Endothelial cell of umbilical vein (primary cell): Measurements from ENCODE around the gene SPTLC1. TPM values are rescaled to one million over a fixed set of nuclear protein-coding genes. Genes with fewer than 3 reads are reported as not detected.

Experiments
- BruUV-seq: library from RNA; stranded (reverse); fragments of 400-500 nt; replicated peaks from 2 replicates; lab custom pipeline; 2021; lab: Mats Ljungman, UMichigan
- CTCF ChIA-PET: fragments of 300-600, 350-600 bp; sonication (Branson Sonifier 250); formaldehyde crosslinking; loops from one replicate; lab custom pipeline; 2021; ENCODE audit warnings: antibody characterized with exemption, inconsistent platforms; lab: Charles Lee
- POLR2A ChIA-PET: fragments of 300-600, 350-600 bp; sonication (Branson Sonifier 250); formaldehyde crosslinking; loops from one replicate; lab custom pipeline; 2021; ENCODE audit warnings: antibody characterized with exemption, inconsistent platforms; lab: Charles Lee
- DNase-seq: peaks from one replicate; pipeline ENCODE4 v3.0.0-alpha.2; 2011; ENCODE audit warnings: low read depth, low spot score
- FAIRE-seq: peaks from 2 replicates; lab custom pipeline; 2011; peaks lifted over from hg19 to GRCh38; lab: Jason Lieb, UNC
- H2AFZ ChIP-seq: 2 replicates; pipeline ENCODE4 v1.6.0; 2012; ENCODE audit warnings: low read depth, low read length, control low read depth, inconsistent platforms
- H3K27ac ChIP-seq: 2 replicates; pipeline ENCODE4 v1.5.1; 2011; ENCODE audit warnings: low read depth, mild to moderate bottlenecking, control low read depth, low read length, moderate library complexity; ENCODE audit not compliant: insufficient read depth
- H3K27me3 ChIP-seq, 2 experiments: 2 replicates each; pipeline versions ENCODE4 v1.6.0 to v1.6.1; 2011; ENCODE audit warnings: low read length in 2 of 2, mixed read lengths in 1 of 2; ENCODE audit not compliant: control insufficient read depth in 2 of 2, insufficient read depth in 2 of 2
- H3K36me3 ChIP-seq, 2 experiments: 2 replicates in 1 of 2; 3 replicates in 1 of 2; pipeline ENCODE4 v1.5.1; 2011; ENCODE audit warnings: low read length in 2 of 2, mild to moderate bottlenecking in 1 of 2, moderate library complexity in 1 of 2; ENCODE audit not compliant: control insufficient read depth in 2 of 2, insufficient read depth in 2 of 2; ENCODE audit errors: extremely low read depth in 1 of 2
- H3K4me1 ChIP-seq: 3 replicates; pipeline ENCODE4 v1.5.1; 2011; ENCODE audit warnings: mild to moderate bottlenecking, low read length; ENCODE audit not compliant: control insufficient read depth, insufficient read depth; ENCODE audit errors: extremely low read depth
- H3K4me2 ChIP-seq: 2 replicates; pipeline ENCODE4 v1.6.1; 2011; ENCODE audit warnings: low read length, control low read depth, mixed read lengths; ENCODE audit not compliant: insufficient read depth
- H3K4me3 ChIP-seq, 3 experiments: fragments of 200-600 bp in 1 of 3; sonication (generic), shearing (Covaris generic) in 1 of 3; replicated peaks in 1 of 3; 2 replicates each; pipeline ENCODE4 v1.5.1; 2011 to 2016; ENCODE audit warnings: control low read depth in 3 of 3, low read length in 3 of 3, mild to moderate bottlenecking in 2 of 3, inconsistent platforms in 1 of 3, low read depth in 1 of 3, moderate library complexity in 1 of 3; ENCODE audit not compliant: insufficient read depth in 1 of 3
- H3K79me2 ChIP-seq: 2 replicates; pipeline ENCODE4 v1.6.0; 2012; ENCODE audit warnings: low read length, inconsistent platforms; ENCODE audit not compliant: control insufficient read depth, insufficient read depth
- H3K9ac ChIP-seq: replicated peaks from 2 replicates; pipeline ENCODE3; 2011; ENCODE audit warnings: low read length, control low read depth; ENCODE audit not compliant: insufficient read depth; ENCODE audit errors: extremely low read depth
- H3K9me1 ChIP-seq: replicated peaks from 3 replicates; pipeline ENCODE4 v1.6.0; 2011; ENCODE audit warnings: mild to moderate bottlenecking, low read length; ENCODE audit not compliant: control insufficient read depth, insufficient read depth; ENCODE audit errors: extremely low read depth
- H3K9me3 ChIP-seq: replicated peaks from 2 replicates; pipeline ENCODE4 v1.5.1; 2012; ENCODE audit warnings: low read length, inconsistent platforms; ENCODE audit not compliant: control insufficient read depth, insufficient read depth
- H4K20me1 ChIP-seq: replicated peaks from 2 replicates; pipeline ENCODE3; 2011; ENCODE audit warnings: mild to moderate bottlenecking, low read length; ENCODE audit not compliant: control insufficient read depth, insufficient read depth; ENCODE audit errors: extremely low read depth
- CTCF ChIP-seq, 2 donors: IDR thresholded peaks; 1 replicate in 1 of 2; 2 replicates in 1 of 2; pipeline ENCODE4 v1.5.1; 2011; ENCODE audit warnings: low read length in 2 of 2, mild to moderate bottlenecking in 2 of 2, moderate library complexity in 2 of 2, control low read depth in 1 of 2, inconsistent platforms in 1 of 2, low read depth in 1 of 2; ENCODE audit not compliant: insufficient read depth in 1 of 2; ENCODE audit errors: extremely low read depth in 1 of 2
- EZH2 ChIP-seq: IDR thresholded peaks from 2 replicates; pipeline ENCODE4 v1.6.1; 2012; ENCODE audit warnings: borderline replicate concordance, low read depth, mild to moderate bottlenecking, moderate library complexity, low read length, inconsistent platforms; ENCODE audit not compliant: severe bottlenecking
- GATA2 ChIP-seq: IDR thresholded peaks from 2 replicates; pipeline ENCODE4 v1.7.0; 2011; ENCODE audit warnings: low read depth, mild to moderate bottlenecking, moderate library complexity, mixed read lengths, low read length; ENCODE audit not compliant: insufficient read length, insufficient read depth
- JUN ChIP-seq: IDR thresholded peaks from 2 replicates; pipeline ENCODE4 v1.6.1; 2011; ENCODE audit warnings: borderline replicate concordance, low read depth; ENCODE audit not compliant: insufficient read length, insufficient read depth
- MAX ChIP-seq: IDR thresholded peaks from 2 replicates; pipeline ENCODE4 v1.6.1; 2011; ENCODE audit not compliant: insufficient read depth, insufficient read length
- MYC ChIP-seq: IDR thresholded peaks from one replicate; pipeline ENCODE4 v1.6.1; 2011; ENCODE audit warnings: mild to moderate bottlenecking, low read depth, low read length
- POLR2A ChIP-seq: IDR thresholded peaks from 2 replicates; pipeline ENCODE4 v1.6.1; 2012; ENCODE audit warnings: low read depth, mild to moderate bottlenecking, control low read depth, low read length
- dilution Hi-C: fragments of 300-500 bp; cut with MboI; formaldehyde crosslinking; loops from one replicate; pipeline ENCODE4 v1.15.0; 2019; ENCODE audit warnings: low sequenced_read_pairs; ENCODE audit not compliant: extremely low pct_ligation_motif_present
- intact Hi-C: fragments of 100-400 bp; cut with micrococcal nuclease; formaldehyde crosslinking; loops from one replicate; pipeline ENCODE4 v1.10.0; 2022
- polyA plus RNA-seq, 4 experiments: library from polyadenylated mRNA; depleted of rRNA in 3 of 4; stranded (reverse) in 3 of 4; unstranded in 1 of 4; fragments of >200 nt; gene quantifications; 2 replicates each; pipeline versions ENCODE4 v1.2.1 to v1.2.3, GENCODE V29; 2011 to 2012; ENCODE audit warnings: missing spikeins in 1 of 4
- total RNA-seq: library from RNA; stranded (reverse); gene quantifications from 2 replicates; pipeline ENCODE4 v1.2.3, GENCODE V29; 2021

Gene SPTLC1
- total and polyA plus RNA-seq, 2 donors (not counting 3 experiments of a cell fraction or from before 2014, with no cell fraction given) = 35.9 to 68.5 TPM

- BruUV-seq = no TSS peak
Observed at GRCh38 chr9:91994422-91994821, 120.8 kb downstream of the SPTLC1 start.

More at GRCh38 chr9:91994422-91994821, 120.8 kb downstream of the SPTLC1 start:
- no peaks in the 10 kb centered on the region for H3K36me3 ChIP-seq
- no peaks in the 10 kb centered on the region for H3K27me3 ChIP-seq
- no peak overlapping the region for H3K4me2 ChIP-seq
- H3K4me3 ChIP-seq = no peak overlapping the region
- DNase-seq (no peak), FAIRE-seq (no peak)
- no peak overlapping the region for H3K27ac ChIP-seq
- H3K79me2 ChIP-seq = no peaks in the 10 kb centered on the region
- no peaks in the 10 kb centered on the region for H3K9me1 ChIP-seq
- H3K9me3 ChIP-seq = no peaks in the 10 kb centered on the region
- no peak for TF ChIP-seq EZH2
- no peak for TF ChIP-seq MAX
- TF ChIP-seq POLR2A = no peak
- no peak for TF ChIP-seq GATA2
- TF ChIP-seq JUN = no peak
- no peak for TF ChIP-seq CTCF (IDR thresholded peaks at IDR 0.05; ENCODE audit: extremely low read depth in 1 of 2, insufficient read depth in 1 of 2, low read depth in 1 of 2, low read length in 2 of 2)
- TF ChIP-seq MYC = no peak
- H3K4me1 ChIP-seq = no peaks in the 10 kb centered on the region
- H2AFZ ChIP-seq = no peak overlapping the region
- CTCF ChIA-PET = no interaction called here
- dilution Hi-C loops = no loop called here
- POLR2A ChIA-PET = interaction anchor here (0.6 kb wide), 1 partner anchor 680 kb away, joined by 4 read pairs; no protein-coding TSS in a partner anchor
- H3K9ac ChIP-seq = no peak overlapping the region
- intact Hi-C loops = no loop called here
- H4K20me1 ChIP-seq = no peaks in the 10 kb centered on the region
